ENCODE results near the gene RAB21.

DNA sequence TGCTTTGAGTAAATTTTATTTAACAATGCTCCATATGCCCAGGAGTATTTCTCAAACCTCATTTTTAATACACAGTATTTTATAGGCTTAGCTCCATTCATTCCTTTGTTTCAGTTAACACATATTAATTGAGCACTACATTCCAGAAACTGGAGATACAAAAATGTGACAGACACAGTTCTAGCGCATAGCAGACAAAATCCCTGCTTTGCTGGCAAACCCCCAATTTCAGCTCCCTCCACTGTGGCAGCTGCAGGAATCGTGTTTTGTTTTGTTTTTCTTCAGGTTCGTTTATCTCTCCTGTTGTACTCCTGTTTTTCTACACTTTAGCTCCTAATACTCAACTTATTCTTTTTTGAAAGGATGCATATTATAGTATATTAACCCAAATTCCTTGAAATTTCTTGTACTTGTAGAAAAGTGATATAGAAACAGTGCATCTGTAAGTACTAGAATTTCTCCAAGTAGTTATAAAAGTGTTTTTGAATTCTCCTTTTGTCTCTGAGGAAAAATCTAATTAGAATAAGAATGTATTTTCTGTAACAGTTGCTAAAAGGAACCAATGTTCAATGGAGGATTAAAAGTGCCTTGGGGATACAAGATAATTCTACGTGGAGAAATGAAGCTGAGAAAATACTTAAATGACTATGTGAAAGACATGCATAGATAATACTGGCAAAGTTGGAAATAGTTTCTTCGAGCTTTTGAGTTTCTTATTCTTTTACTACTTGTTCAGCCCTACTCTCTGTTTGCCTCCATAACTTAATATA lies 6.4 kb upstream of the RAB21 start:
- TF ChIP-seq EZH2 (IDR thresholded peaks at IDR 0.05) (no peak), CTCF (IDR thresholded peaks at IDR 0.05) (no peak), EZH2phosphoT487 (IDR thresholded peaks at IDR 0.05) (no peak)

All from neural progenitor cell (in vitro differentiated cells).